AG04449 (cell line): ENCODE results near the gene CD37.

ENCODE experiments used
- CTCF ChIA-PET: fragments of 350-600 bp; formaldehyde crosslinking; extraction: SDS; loops from one replicate; lab custom pipeline; 2021; ENCODE audit warnings: antibody characterized with exemption; lab: Yijun Ruan, JAX
- POLR2A ChIA-PET: fragments of 400-600, 350-600 bp; formaldehyde crosslinking; extraction: SDS; loops from one replicate; lab custom pipeline; 2020; ENCODE audit warnings: antibody characterized with exemption, inconsistent platforms; lab: Yijun Ruan, JAX
- DNase-seq: peaks from one replicate; pipeline ENCODE4 v3.0.0-alpha.2; 2010; ENCODE audit warnings: low read depth, low spot score
- H3K4me3 ChIP-seq: 2 replicates; pipeline ENCODE4 v1.5.1; 2011; ENCODE audit warnings: low read depth, mild to moderate bottlenecking, control low read depth, low read length
- CTCF ChIP-seq: IDR thresholded peaks from one replicate; pipeline ENCODE4 v1.5.1; 2011; ENCODE audit warnings: mild to moderate bottlenecking, moderate library complexity, low read length, control low read depth, inconsistent platforms; ENCODE audit not compliant: insufficient read depth; ENCODE audit errors: missing control alignments

The CD37 gene

GRCh38 chr19:49335784-49336481 is 727 bp downstream of the CD37 start:
- ChIA-PET CTCF (no interaction called here), POLR2A (no interaction called here)
- DNase-seq, result no peak
- H3K4me3 ChIP-seq, result no peak overlapping the region
- no peak for TF ChIP-seq CTCF

- ChIA-PET POLR2A (interaction anchor here (0.6 kb wide), 1 partner anchor 16 kb away, joined by 3 read pairs; no protein-coding TSS in a partner anchor), CTCF (interaction anchor here (1.2 to 2.4 kb wide), 3 partner anchors 41 to 111 kb away, joined by 3 to 9 read pairs (median 3); no protein-coding TSS in a partner anchor)
- no peak for DNase-seq
- no peak for TF ChIP-seq CTCF
- H3K4me3 ChIP-seq, result no peak overlapping the region
Observed at GRCh38 chr19:49336482-49337266, 1.5 kb downstream of the CD37 start.

GRCh38 chr19:49337267-49338022 is 2.2 kb downstream of the CD37 start:
- no peak for DNase-seq
- TF ChIP-seq CTCF, result no peak
- ChIA-PET POLR2A (interaction anchor here (0.6 kb wide), 1 partner anchor 15 kb away, joined by 3 read pairs; no protein-coding TSS in a partner anchor), CTCF (interaction anchor here (1.2 to 2.4 kb wide), 3 partner anchors 41 to 112 kb away, joined by 3 to 9 read pairs (median 3); no protein-coding TSS in a partner anchor)
- no peak overlapping the region for H3K4me3 ChIP-seq

- H3K4me3 ChIP-seq, result no peak overlapping the region
- CTCF ChIA-PET, result interaction anchor here (1.2 to 2.4 kb wide), 2 partner anchors 105 to 112 kb away, joined by 3 to 9 read pairs; no protein-coding TSS in a partner anchor
- POLR2A ChIA-PET, result no interaction called here
- DNase-seq, result no peak
- TF ChIP-seq CTCF, result no peak
Observed at GRCh38 chr19:49338023-49338677, 2.9 kb downstream of the CD37 start.

- ChIA-PET POLR2A (no interaction called here), CTCF (interaction anchor here (0.7 to 2.4 kb wide), 6 partner anchors 11 to 113 kb away, joined by 3 to 10 read pairs (median 6); no protein-coding TSS in a partner anchor)
- no peak for DNase-seq
- no peak for TF ChIP-seq CTCF
- no peak overlapping the region; the same call in 1 of the 2 replicates for H3K4me3 ChIP-seq
Observed at GRCh38 chr19:49338691-49339300, 3.6 kb downstream of the CD37 start.
